Dermis blood vessel endothelial cell (primary cell): ENCODE results near the gene PSPN. TPM values are rescaled to one million over a fixed set of nuclear protein-coding genes. Genes with fewer than 3 reads are reported as not detected.

Experiments used
- DNase-seq: peaks from one replicate; pipeline ENCODE4 v3.0.0; 2010
- total RNA-seq: library from RNA; depleted of rRNA; stranded (reverse); fragments of >200 nt; gene quantifications from 2 replicates; pipeline ENCODE4 v1.2.3, GENCODE V29; 2014

Gene PSPN, protein sequence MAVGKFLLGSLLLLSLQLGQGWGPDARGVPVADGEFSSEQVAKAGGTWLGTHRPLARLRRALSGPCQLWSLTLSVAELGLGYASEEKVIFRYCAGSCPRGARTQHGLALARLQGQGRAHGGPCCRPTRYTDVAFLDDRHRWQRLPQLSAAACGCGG
- total RNA-seq = 0.85 and 1.1 TPM in 2 replicates

DNA sequence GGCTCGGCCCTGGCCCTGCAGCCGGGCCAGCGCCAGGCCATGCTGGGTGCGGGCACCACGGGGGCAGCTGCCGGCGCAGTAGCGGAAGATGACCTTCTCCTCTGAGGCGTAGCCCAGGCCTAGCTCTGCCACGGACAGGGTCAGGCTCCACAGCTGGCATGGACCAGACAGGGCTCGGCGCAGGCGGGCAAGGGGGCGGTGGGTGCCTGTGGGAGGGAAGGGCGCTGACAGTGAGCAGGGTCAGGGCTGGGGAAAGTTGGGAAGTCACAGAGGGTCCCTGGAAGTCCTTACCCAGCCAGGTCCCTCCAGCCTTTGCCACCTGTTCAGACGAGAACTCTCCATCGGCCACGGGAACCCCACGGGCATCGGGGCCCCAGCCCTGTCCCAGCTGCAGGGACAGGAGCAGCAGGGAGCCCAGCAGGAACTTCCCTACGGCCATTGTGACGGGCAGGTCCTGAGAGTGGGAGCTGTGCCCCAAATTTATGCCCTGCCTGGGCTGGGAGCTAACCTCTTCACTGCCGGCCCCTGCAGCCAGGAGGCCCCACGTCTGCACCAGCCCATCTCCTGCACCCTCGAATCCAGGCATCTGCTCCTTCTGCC, at the start of gene PSPN:
Gene PSPN (minus strand): TSS at position 523 of the 600 bp plus-strand sequence. CDS start 84 bp downstream, at position 439.
- DNase-seq = no peak

GRCh38 chr19:6424939-6425731, 49.4 kb upstream of the PSPN start:
- peak; percentile 100 for DNase-seq

DNA sequence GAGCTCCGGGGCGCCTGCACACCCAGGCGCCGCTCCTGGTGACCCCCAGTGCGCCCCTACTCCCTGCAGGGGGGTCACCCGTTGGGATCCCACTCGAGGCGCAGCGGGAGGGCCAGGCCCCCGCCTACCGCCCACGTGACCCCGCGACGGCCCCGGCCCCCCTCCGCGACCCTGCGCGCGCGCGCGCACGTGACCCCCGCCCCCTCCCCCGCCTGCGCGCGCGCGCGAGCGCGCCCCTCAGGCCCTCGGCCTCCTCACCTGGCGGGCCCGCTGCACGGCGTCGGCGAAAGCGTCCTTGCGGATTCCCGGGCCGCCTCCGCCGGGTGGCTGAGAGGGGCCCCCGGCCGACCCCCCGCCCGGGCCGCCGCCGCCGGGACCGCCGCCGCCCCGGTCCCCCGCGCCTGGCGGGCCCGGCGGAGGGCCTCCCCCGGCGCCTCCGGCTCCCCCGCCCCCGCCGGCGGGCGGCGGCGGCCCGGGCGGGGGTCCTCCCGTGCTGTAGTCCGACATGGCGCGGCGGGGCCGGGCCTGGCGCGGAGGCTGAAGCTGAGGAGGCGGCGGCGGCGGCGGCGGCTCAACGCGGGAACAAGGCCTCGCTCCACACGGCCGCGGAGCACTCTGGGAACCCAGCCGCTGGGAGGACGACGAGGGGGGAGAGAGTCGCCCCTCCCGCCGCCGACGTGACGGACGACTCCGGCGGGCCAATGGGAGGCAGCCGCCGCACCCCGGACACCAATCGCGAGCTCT, 48.6 kb upstream of the PSPN start, which contains the start of gene KHSRP:
Gene KHSRP (minus strand): TSS at position 617 of the 744 bp plus-strand sequence. CDS start 110 bp downstream, at position 507.
- peak; percentile 41 for DNase-seq

DNA sequence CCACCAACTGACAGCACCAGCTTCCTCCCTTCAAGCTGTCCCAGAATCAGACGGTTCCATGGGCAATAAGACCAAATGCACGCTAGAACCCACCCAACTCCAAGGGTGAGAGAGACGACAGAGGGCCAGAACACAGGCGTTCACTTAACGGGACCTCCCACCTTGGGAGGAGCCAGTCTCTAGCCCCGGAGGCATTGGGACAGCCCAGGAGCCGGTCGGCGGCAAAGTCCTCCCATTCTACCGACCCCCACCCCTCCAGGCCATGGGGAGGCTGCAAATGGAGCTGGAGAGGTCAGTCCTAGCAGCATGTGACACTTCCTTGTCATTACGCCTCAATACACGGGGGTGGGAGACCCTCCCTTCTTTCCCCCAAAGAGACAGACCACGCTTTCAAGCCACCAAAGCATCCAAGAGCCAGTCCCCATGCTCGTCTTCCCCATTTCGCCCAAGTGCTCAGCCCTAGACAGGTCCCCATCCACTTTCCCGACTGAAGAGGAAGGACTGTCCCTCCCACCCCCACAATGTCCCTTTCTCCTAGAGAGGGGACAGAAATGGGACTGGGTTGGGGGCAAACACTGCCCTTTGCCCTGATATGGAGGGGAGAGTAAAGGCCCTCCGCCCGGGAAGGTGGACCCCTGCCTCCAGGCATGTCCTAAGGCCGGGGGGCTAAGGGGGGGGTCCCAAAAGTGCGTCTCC, 47.9 kb upstream of the PSPN start:
- peak; percentile 71 for DNase-seq

DNA sequence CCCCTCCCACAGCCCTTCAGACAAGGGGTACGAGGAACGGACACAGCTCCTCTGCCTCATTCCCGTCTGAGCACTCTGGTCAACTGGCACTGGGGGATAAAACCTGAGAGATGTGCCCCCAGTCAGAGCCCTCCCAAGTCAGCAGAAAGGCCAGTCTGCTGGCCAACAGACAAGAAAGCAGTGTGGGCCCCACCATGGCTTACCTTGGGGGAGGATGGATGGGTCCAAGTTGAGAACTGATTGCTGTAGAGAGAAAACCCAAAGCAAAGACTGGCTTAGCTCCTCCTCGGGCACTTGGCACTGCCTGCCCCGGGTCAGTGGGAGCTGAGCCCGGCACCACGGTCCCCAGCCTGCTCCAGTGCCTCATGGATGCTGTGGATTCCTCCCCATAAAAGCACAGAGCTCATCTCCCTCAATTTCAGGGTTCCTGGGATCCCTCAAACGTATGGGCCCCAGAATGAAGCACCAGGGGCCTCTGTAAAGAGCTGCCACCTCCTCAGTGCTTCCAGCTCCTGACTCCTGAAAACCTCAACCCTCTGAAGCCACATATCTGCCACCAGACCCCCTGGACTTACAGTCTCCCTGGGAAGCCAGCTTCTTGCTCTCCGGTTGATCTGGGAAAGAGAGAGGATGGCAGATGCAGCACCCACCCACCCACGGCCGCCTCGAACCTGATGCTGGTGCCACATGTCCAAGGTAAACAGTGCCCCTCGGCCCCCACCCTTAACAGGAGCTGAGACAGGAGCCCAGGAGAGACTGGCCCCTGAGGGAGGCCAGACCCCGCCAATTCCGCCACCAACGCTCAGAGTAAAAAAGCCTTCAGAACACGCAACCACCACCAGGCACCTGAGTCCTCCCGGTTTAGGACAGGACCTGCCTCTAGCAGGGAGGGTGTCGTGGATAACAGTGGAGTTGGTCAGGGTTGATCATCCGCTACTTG, 45.6 kb upstream of the PSPN start:
- no peak for DNase-seq

- no peak for DNase-seq
Observed at GRCh38 chr19:6418562-6418932, 42.8 kb upstream of the PSPN start.

DNA sequence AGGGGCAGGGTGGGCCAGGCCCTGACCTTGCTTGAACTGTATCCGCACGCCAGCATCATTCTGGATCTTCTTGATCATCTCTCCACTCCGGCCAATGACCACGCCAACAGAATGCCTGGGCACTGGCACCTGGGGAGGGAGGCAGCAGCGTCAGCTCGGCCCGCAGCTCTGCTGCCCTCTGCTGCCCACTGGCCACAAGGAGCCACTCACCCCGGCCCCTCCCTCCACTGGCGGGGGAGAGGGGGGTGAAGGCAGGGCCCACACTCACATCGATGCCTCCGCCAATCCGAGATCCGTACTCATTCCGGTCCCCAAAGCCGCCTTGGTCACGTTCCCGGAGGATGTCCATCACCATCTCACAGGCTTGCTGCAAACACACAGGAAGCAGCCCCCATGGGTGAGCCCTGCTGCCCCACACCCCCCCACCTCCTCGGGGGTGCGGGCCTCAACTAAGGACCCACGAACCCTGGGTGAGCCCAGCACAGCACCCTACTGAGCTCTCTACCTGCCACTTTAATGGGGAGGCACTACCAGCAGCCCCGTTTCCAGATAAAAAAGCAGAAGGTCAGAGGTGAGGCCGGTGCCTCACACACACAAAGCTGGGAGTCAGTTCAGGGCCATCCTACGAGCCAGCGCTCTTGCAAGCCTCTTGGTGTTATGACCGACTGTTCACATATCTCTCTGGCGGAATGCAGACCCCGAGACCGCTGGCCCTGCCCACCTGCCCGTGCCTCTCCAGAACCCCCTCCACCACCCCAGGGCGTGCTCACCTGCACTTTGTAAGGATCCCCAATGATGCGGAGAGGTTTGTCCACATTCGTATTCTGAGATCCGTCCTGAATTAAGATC, 42.2 kb upstream of the PSPN start:
- DNase-seq = peak; percentile 61

DNA sequence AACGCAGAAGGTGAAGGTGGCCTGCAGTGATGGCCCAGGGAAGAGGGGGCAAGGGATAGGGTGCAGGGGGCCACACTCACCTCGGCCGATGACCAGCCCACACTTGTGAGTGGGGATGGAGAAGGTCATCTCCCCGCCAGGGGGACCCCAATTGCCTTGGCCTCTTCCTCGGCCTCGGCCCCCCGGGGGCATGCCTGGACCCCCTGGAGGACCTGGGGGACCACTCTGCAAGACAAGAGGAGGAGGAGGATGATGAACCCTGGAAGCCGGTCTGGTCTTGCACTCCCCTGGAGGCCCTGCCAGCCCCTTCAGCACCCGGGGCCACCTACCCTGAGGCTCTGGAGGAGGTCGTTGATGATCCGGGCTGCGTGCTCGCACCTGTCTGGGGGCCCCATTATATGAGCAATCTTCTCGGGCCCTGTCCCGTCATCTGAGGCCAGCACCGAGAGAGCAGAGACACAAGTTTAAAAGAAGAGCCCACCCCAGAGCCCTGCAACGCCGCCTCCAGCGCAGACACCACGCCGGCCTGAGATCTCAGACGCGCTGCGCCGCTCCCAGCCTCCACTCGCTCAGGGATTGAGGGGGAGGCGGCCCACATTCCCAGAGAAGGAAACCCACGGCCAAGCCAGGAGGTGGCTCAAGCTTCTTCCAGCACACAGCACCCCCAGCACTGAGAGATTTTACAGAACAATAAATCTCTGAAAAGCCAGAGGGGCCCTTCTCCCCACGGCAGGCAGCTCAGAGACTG, 41.1 kb upstream of the PSPN start:
- no peak for DNase-seq

- DNase-seq = no peak
Observed at GRCh38 chr19:6415591-6416190, 40.0 kb upstream of the PSPN start.

- no peak for DNase-seq
Observed at GRCh38 chr19:6414793-6415590, 39.3 kb upstream of the PSPN start.

- DNase-seq = no peak
Observed at GRCh38 chr19:6413721-6414643, 38.2 kb upstream of the PSPN start.

GRCh38 chr19:6413291-6413690, 37.6 kb upstream of the PSPN start:
- no peak for DNase-seq

- DNase-seq = peak; percentile 53
Observed at GRCh38 chr19:6412447-6413091, 36.8 kb upstream of the PSPN start.

DNA sequence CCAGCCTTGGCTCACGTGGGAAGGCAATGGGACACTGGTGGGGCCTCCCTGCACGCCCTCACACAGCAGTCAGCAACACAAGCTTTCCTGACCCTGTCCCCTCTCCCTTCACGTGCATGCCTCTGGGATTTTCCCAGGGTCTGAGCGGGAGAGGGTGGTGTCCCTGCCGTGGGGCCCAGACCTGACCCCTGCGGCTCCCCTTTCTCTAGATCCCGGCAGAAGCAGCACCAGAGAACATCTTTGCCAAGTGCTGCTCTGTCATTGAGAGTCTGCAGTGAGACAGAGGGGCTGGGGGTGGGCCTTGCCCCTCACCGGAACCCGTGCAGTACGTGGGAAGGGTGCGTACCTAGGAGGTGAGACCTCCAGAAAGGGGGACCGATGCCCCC, 36.3 kb upstream of the PSPN start:
- no peak for DNase-seq

DNA sequence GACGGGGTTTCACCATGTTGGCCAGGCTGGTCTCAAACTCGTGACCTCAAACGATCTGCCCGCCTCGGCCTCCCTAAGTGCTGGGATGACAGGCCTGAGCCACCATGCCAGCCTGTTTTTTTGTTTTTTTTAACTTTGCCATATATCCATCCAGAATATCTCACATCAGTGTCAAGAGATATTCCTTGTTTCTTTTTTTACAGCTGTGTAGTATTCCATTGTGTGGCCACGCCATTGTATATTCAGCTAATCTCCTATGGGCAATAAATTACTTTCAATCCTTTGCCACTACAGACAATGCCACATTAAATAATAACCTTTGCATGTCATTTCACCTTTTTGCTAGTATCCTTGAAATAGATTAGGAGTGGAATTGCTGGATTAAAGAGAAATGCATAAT, 33.6 kb upstream of the PSPN start:
- no peak for DNase-seq

GRCh38 chr19:6406401-6406800, 30.7 kb upstream of the PSPN start:
- no peak for DNase-seq
